ENCODE data around the gene LRP1-AS.

LRP1-AS gene

DNA sequence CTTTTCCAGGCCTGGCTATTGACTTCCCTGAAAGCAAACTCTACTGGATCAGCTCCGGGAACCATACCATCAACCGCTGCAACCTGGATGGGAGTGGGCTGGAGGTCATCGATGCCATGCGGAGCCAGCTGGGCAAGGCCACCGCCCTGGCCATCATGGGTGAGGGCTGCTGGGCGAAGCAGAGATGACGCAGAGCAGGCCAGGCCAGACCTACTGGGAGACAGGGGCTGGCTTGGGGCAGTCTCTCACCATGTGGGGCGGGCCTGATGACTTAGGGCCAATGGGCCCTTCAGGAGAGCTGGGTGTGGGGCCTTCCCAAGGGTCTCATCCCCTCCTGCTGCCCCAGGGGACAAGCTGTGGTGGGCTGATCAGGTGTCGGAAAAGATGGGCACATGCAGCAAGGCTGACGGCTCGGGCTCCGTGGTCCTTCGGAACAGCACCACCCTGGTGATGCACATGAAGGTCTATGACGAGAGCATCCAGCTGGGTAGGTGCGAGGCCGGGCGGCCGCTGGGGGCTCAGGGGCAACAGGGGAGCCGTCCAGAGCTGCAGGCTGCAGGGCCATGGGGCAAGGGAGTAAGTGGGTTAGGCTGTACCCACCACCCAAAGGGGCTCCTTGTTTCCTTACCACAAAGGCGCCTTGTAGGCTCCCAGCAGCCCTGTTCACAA, 33.0 kb upstream of the LRP1-AS start:
- no peak for DNase-seq (ENCODE audit: low read depth in 2 of 2)

- no peak for DNase-seq (ENCODE audit: low read depth in 2 of 2)
These were observed 32.1 kb upstream of the LRP1-AS start for GRCh38 chr12:57179331-57180086.

- DNase-seq (ENCODE audit: low read depth in 2 of 2) = no peak
These were observed 30.8 kb upstream of the LRP1-AS start for GRCh38 chr12:57178213-57178612.

DNA sequence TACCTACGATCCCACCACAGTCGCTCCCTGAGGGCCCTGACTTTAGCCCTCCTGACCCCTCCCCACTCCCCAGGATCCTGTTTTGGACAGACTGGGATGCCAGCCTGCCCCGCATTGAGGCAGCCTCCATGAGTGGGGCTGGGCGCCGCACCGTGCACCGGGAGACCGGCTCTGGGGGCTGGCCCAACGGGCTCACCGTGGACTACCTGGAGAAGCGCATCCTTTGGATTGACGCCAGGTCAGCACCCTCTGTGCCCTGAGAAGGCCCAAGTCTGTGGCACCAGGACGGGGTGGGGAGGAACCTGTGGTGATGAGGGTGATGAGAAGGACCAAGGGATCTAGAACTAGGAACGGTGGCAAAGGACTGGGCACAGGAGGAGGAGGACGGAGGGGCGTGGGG, 29.9 kb upstream of the LRP1-AS start:
- no peak for DNase-seq (ENCODE audit: low read depth in 2 of 2)

GRCh38 chr12:57176846-57177245, 29.4 kb upstream of the LRP1-AS start:
- DNase-seq (ENCODE audit: low read depth in 2 of 2) = no peak

GRCh38 chr12:57176139-57176477, 28.7 kb upstream of the LRP1-AS start:
- no peak for DNase-seq (ENCODE audit: low read depth in 2 of 2)

- peak in 1 of 2 experiments; percentile 12 for DNase-seq (ENCODE audit: low read depth in 2 of 2)
These were observed 28.2 kb upstream of the LRP1-AS start for GRCh38 chr12:57175428-57176138.

DNA sequence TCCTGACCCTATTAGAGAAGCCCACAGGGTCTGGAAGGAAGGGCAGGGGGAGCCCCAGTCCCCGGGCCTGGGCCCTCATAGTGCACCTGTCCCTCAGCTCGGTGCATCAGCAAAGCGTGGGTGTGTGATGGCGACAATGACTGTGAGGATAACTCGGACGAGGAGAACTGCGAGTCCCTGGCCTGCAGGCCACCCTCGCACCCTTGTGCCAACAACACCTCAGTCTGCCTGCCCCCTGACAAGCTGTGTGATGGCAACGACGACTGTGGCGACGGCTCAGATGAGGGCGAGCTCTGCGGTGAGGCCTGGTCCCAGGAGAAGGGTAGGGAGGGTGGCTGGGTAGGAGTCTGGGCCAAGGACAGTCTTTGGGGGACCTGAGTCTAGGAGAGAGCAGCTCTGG, 26.3 kb upstream of the LRP1-AS start:
- DNase-seq (ENCODE audit: low read depth in 2 of 2) = no peak

DNA sequence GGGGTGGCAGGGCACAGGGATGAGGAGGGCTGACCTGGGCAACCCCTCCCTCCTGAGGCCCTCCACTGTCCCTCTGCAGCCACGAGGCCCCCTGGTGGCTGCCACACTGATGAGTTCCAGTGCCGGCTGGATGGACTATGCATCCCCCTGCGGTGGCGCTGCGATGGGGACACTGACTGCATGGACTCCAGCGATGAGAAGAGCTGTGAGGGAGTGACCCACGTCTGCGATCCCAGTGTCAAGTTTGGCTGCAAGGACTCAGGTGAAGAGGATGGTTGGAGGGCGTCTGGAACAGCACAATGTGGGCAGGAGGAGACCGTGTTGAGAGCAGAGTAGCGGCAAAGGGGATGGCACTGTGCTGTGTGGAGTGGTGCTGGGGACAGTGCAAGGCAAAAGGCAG, 25.7 kb upstream of the LRP1-AS start:
- no peak for DNase-seq (ENCODE audit: low read depth in 2 of 2)

DNA sequence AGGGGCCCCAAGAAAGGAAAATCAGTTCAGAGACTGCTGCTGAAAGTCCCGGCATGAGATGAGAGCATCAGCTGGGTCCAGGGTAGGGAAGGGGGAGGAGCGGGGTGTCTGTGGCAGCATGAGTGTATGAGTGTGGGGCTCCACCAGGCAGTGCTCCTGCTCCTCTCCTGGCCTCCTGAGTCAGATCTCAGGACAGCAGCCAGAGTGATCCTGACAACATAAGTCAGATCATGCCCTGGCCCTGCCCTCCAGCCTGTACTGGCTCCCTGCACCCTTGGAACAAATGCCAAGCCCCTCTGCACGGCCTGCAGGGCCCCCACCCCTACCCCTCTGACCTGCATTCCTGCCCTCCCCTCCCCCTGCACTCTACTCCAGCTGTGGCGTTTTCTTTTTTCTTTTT, 24.2 kb upstream of the LRP1-AS start:
- peak in 1 of 2 experiments; percentile 29 for DNase-seq (ENCODE audit: low read depth in 2 of 2)

DNA sequence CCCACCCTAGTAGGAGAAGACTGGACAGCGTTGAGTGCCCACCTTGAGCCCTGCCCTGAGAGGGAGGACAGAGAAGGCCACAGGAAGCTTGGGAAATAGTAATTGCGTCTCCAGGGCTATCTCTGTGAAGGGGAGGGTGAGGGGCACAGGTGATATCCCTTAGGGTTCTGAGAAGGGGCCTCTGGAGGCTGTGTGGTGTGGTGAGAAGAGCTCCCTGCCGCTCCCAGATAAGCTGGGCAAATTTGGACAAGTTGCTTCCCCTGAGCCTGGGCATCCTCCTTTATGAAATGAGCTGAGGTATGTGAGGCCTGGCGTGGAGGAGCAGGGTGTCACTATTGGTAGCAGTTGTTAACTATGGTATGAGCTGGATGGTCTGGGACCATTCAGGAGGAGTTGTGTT, 23.5 kb upstream of the LRP1-AS start:
- DNase-seq (ENCODE audit: low read depth in 2 of 2) = no peak

DNA sequence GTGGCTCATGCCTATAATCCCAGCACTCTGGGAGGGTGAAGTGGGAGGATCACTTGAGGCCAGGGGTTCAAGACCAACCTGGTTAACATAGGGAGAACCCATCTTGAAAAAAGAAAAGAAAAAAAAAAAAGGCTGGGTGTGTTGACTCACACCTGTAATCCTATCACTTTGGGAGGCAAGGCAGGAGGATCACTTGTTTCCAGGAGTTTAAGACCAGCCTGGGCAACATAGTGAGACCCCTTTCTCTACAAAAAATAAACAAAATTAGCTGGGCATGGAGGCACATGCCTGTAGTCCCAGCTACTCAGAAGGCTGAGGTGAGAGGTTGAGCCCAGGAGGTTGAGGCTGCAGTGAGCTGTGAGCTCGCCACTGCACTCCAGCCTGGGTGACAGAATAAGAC, 23.0 kb upstream of the LRP1-AS start:
- DNase-seq (ENCODE audit: low read depth in 2 of 2) = no peak

DNA sequence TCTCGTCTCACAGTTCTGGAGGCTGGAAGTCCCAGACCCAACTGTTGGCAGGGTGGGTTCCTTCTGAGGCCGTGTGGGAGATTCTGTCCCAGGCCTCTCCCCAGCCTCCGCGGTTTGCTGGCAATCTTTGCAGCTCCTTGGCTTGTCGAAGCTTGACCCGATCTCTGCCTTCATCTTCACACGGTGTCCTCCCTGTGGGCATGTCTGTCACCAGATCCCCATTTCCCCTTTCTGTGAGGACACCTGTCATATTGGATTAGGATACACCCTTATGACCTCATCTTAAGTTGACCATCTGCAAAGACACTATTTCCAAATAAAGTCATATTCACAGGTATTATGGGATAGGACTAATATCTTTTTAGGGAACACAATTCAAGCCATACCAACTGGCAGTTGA, 22.6 kb upstream of the LRP1-AS start:
- no peak for DNase-seq (ENCODE audit: low read depth in 2 of 2)

- DNase-seq (ENCODE audit: low read depth in 2 of 2) = no peak
These were observed 21.8 kb upstream of the LRP1-AS start for GRCh38 chr12:57169046-57169795.

DNA sequence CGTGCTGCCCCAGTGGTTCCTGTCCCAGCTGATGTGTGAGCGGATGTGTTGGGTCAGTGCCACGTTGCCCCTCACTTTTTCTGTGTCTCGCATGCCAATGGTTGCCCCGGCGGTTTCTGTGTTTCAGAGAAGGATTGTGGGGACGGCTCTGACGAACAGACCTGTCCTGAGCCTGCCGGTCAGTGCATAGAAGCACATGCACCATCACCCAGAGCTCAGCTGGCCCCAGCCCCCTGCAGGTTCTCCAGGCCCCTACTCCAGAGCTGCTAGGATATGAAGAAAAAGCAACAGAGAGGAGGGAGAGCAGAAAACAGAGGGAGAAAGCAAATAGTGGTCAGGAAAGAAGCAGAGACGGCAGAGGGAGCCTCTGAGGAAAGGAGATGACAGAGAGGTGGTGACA, 20.6 kb upstream of the LRP1-AS start:
- no peak for DNase-seq (ENCODE audit: low read depth in 2 of 2)

- DNase-seq (ENCODE audit: low read depth in 2 of 2) = no peak
These were observed 19.6 kb upstream of the LRP1-AS start for GRCh38 chr12:57166971-57167371.

- DNase-seq (ENCODE audit: low read depth in 2 of 2) = no peak
These were observed 18.3 kb upstream of the LRP1-AS start for GRCh38 chr12:57165741-57166140.

GRCh38 chr12:57164966-57165625, 17.7 kb upstream of the LRP1-AS start:
- no peak for DNase-seq (ENCODE audit: low read depth in 2 of 2)

- no peak for DNase-seq (ENCODE audit: low read depth in 2 of 2)
These were observed 17.0 kb upstream of the LRP1-AS start for GRCh38 chr12:57164454-57164853.

DNA sequence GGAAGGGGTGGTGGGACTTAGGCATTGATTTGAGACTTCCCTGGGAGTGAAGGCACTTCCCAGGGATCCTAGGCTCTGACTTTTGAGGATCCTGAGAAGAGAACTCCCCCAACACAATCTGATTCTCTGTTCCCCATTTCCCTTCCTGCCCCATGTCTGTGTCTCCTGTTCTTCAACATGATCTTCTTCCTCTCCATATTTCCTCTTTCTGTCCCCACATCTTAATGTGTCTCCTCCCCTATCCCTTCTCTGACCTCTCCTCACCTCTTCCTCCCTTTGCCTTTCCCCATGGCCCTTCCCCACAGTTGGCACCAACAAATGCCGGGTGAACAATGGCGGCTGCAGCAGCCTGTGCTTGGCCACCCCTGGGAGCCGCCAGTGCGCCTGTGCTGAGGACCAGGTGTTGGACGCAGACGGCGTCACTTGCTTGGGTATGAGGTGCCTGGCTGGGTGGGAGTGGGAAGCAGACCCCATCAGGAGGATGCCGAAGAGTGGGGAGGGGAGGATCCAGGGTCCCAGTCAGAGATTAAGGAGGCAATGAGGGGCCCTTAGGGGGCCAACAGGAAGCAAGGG, 15.2 kb upstream of the LRP1-AS start:
- no peak for DNase-seq (ENCODE audit: low read depth in 2 of 2)

- DNase-seq (ENCODE audit: low read depth in 2 of 2) = no peak
These were observed 14.1 kb upstream of the LRP1-AS start for GRCh38 chr12:57161491-57161890.
